Panc1 (cell line): ENCODE data around the gene RASGEF1B. TPM values are rescaled to one million over a fixed set of nuclear protein-coding genes. Genes with fewer than 3 reads are reported as not detected.

Experiments used
- ATAC-seq: fragments of 200-7000 bp; cut with Tn5 transposase; 2 replicates; pipeline ENCODE4 v1.9.1; 2020; ENCODE audit warnings: mild to moderate bottlenecking, moderate library complexity
- BruUV-seq: library from RNA; stranded (reverse); fragments of 400-500 nt; replicated peaks from 2 replicates; lab custom pipeline; 2021; lab: Mats Ljungman, UMichigan
- CTCF ChIA-PET: fragments of 300-600 bp; sonication (Branson Sonifier 250); formaldehyde crosslinking; loops from one replicate; lab custom pipeline; 2022; ENCODE audit warnings: antibody characterized with exemption; lab: Charles Lee
- POLR2A ChIA-PET: fragments of 300-600 bp; sonication (Branson Sonifier 250); formaldehyde crosslinking; loops from one replicate; lab custom pipeline; 2022; ENCODE audit warnings: antibody characterized with exemption; lab: Charles Lee
- DNase-seq: peaks from one replicate; pipeline ENCODE4 v3.0.0-alpha.2; 2010; ENCODE audit warnings: low read depth, low spot score
- H3K27ac ChIP-seq: 2 replicates; pipeline ENCODE4 v1.5.1; 2011; ENCODE audit warnings: mild to moderate bottlenecking, low read length, inconsistent platforms
- H3K27me3 ChIP-seq: fragments of 200-500 bp; sonication (Bioruptor generic); 2 replicates; pipeline ENCODE4 v1.6.0; 2014; ENCODE audit warnings: low read length, inconsistent platforms; ENCODE audit not compliant: control insufficient read depth, insufficient read depth
- H3K36me3 ChIP-seq: fragments of 200-500 bp; sonication (Bioruptor generic); 2 replicates; pipeline ENCODE4 v1.5.1; 2014; ENCODE audit warnings: inconsistent platforms, mild to moderate bottlenecking, low read length, moderate library complexity; ENCODE audit not compliant: control insufficient read depth, insufficient read depth
- H3K4me1 ChIP-seq: 2 replicates; pipeline ENCODE4 v1.5.1; 2011; ENCODE audit warnings: inconsistent platforms, mild to moderate bottlenecking, low read length, moderate library complexity; ENCODE audit not compliant: control insufficient read depth, insufficient read depth
- H3K4me3 ChIP-seq, 2 experiments: 2 replicates each; pipeline ENCODE4 v1.5.1; 2011 to 2012; ENCODE audit warnings: low read depth in 2 of 2, low read length in 2 of 2, mild to moderate bottlenecking in 2 of 2, inconsistent platforms in 1 of 2, moderate library complexity in 1 of 2
- H3K9me3 ChIP-seq: fragments of 200-500 bp; sonication (Bioruptor generic); 2 replicates; pipeline ENCODE4 v1.5.1; 2014; ENCODE audit warnings: low read depth, mild to moderate bottlenecking, inconsistent platforms, low read length, moderate library complexity; ENCODE audit not compliant: control insufficient read depth, insufficient read depth
- CTCF ChIP-seq: fragments of 450-650 bp; IDR thresholded peaks from 2 replicates; pipeline ENCODE4 v1.5.1; 2017; ENCODE audit warnings: mild to moderate bottlenecking
- POLR2AphosphoS5 ChIP-seq: IDR thresholded peaks from 2 replicates; pipeline ENCODE4 v1.6.1; 2012; ENCODE audit warnings: mild to moderate bottlenecking, low read depth, low read length, moderate library complexity
- REST ChIP-seq, 2 experiments: IDR thresholded peaks; 2 replicates each; pipeline ENCODE4 v1.6.1; 2011 to 2012; ENCODE audit warnings: low read depth in 2 of 2, control low read depth in 1 of 2, low read length in 1 of 2, mild to moderate bottlenecking in 1 of 2, moderate library complexity in 1 of 2; ENCODE audit not compliant: insufficient read depth in 1 of 2
- SIN3A ChIP-seq: IDR thresholded peaks from 2 replicates; pipeline ENCODE4 v1.6.1; 2012; ENCODE audit warnings: low read depth, mild to moderate bottlenecking, low read length, moderate library complexity, borderline replicate concordance; ENCODE audit not compliant: insufficient read depth
- TCF7L2 ChIP-seq: IDR thresholded peaks from 2 replicates; pipeline ENCODE4 v1.6.1; 2011; ENCODE audit warnings: mild to moderate bottlenecking, low read depth, low read length, inconsistent platforms
- in situ Hi-C: cut with HindIII; loops from 2 replicates; pipeline ENCODE4 v1.10.0; 2016; ENCODE audit warnings: low sequenced_read_pairs, low pct_unique_long_range_greater_than_20kb
- intact Hi-C: fragments of 100-400 bp; cut with micrococcal nuclease; formaldehyde crosslinking; loops from one replicate; pipeline ENCODE4 v1.10.0; 2022; ENCODE audit not compliant: unreplicated experiment
- total RNA-seq: library from RNA; stranded (reverse); gene quantifications from one replicate; pipeline ENCODE4 v1.2.1, GENCODE V29; 2021; ENCODE audit not compliant: unreplicated experiment

Gene RASGEF1B
- total RNA-seq, 1 experiment from 2014 or later: not detected

- BruUV-seq: no TSS peak
- ATAC-seq: no peak
- CTCF ChIA-PET: no interaction called here
- no peaks in the 10 kb centered on the region for H3K36me3 ChIP-seq
- no peak overlapping the region for H3K4me3 ChIP-seq
- DNase-seq: no peak
- in situ Hi-C loops (no loop called here), intact Hi-C loops (no loop called here)
- no peaks in the 10 kb centered on the region for H3K4me1 ChIP-seq
- no peak overlapping the region for H3K27ac ChIP-seq
- no peaks in the 10 kb centered on the region for H3K9me3 ChIP-seq
- H3K27me3 ChIP-seq: no peaks in the 10 kb centered on the region
- POLR2A ChIA-PET: no interaction called here
- TF ChIP-seq POLR2AphosphoS5: no peak
Observed at GRCh38 chr4:81429607-81430006, 42.1 kb downstream of the RASGEF1B start.

- intact Hi-C loops: no loop called here
- Histone ChIP-seq H3K4me3 (no peak overlapping the region), H3K9me3 (no peaks in the 10 kb centered on the region), H3K27me3 (no peaks in the 10 kb centered on the region), H3K36me3 (no peaks in the 10 kb centered on the region), H3K4me1 (no peaks in the 10 kb centered on the region), H3K27ac (no peak overlapping the region)
- no TSS peak for BruUV-seq
- DNase-seq (no peak), ATAC-seq (no peak)
- CTCF ChIA-PET: no interaction called here
- in situ Hi-C loops: no loop called here
- TF ChIP-seq CTCF (no peak), SIN3A (no peak), POLR2AphosphoS5 (no peak), REST (IDR thresholded peaks at IDR 0.05; ENCODE audit: insufficient read depth in 1 of 2, low read depth in 2 of 2, low read length in 1 of 2) (no peak), TCF7L2 (no peak)
- POLR2A ChIA-PET: no interaction called here
Observed at GRCh38 chr4:81429031-81429430, 42.7 kb downstream of the RASGEF1B start.

GRCh38 chr4:81428002-81428401, 43.7 kb downstream of the RASGEF1B start:
- CTCF ChIA-PET: no interaction called here

More at GRCh38 chr4:81428002-81428401, 43.7 kb downstream of the RASGEF1B start:
- Histone ChIP-seq H3K27me3 (no peaks in the 10 kb centered on the region), H3K4me1 (no peaks in the 10 kb centered on the region), H3K27ac (no peak overlapping the region), H3K36me3 (no peaks in the 10 kb centered on the region), H3K9me3 (no peaks in the 10 kb centered on the region), H3K4me3 (no peak overlapping the region)
- ATAC-seq (no peak), DNase-seq (no peak)
- no TSS peak for BruUV-seq
- TF ChIP-seq CTCF: no peak
- no peak for TF ChIP-seq POLR2AphosphoS5
- TF ChIP-seq SIN3A: no peak
- no peak for TF ChIP-seq TCF7L2
- TF ChIP-seq REST (IDR thresholded peaks at IDR 0.05; ENCODE audit: insufficient read depth in 1 of 2, low read depth in 2 of 2, low read length in 1 of 2): no peak
- POLR2A ChIA-PET: no interaction called here
- intact Hi-C loops: no loop called here
- in situ Hi-C loops: no loop called here
